HG03175 (cell line): ENCODE measurements around the gene SPATA16.

Experiments used
- ATAC-seq: cut with Tn5 transposase; IDR thresholded peaks from one replicate; pipeline ENCODE4 v1.9.1; 2021; ENCODE audit warnings: mild to moderate bottlenecking, moderate library complexity; ENCODE audit not compliant: unreplicated experiment

SPATA16 gene

DNA sequence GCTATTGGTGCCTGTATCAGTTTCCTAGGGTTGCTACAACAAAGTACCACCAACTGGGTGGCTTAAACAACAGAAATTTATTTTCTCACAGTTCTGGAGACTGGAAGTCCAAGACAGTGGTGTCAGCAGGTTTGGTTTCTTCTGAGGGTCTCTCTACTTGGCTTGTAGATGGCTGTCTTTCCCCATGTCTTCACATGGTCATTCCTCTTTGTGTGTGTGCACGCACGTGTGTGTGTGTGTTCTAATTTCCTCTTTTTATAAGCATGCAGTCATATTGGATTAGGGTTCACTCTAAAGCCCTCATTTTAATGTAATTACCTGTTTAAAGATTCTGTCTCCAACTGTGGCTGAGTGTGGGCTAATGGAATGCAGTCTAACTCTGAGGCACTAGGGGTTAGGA is 182.5 kb downstream of the SPATA16 start:
- no peak for ATAC-seq

DNA sequence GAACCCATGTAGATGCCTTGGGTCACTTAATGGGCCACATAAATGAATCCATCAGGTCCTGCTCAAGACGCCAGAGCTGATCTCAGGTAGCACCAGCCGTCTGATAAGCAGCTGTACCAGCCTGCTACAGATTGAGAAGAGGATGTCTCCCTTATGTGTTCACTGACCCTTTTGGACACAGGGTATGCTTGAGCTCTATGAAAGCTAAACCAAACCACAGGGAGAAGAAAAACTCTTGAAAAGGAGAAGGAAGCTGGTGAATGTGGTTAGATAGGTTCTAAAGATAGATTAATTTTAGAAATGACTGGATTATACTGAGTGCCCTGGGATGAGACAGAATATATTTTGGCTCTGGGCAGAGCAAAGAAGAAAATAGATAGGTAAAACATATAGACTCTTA is 187.5 kb downstream of the SPATA16 start:
- no peak for ATAC-seq

DNA sequence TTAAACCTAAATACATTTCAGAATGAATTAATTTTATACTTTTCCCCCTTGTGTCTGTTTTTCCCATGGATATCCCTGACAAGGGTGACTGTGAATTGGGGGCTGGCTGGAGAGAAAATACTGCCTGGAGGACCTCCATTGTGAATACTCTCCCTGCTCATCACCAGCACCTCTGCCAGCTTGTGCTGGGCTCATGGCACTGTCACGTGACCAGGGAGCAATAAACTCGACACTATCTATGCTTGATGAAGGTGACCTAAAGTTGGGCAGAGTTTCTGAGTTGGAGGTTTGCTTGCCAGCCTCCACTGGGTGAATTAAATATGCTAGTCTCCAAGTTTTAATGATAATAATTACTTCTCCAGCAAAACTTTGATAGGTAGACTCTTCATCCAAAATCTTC is 189.5 kb downstream of the SPATA16 start:
- no peak for ATAC-seq

DNA sequence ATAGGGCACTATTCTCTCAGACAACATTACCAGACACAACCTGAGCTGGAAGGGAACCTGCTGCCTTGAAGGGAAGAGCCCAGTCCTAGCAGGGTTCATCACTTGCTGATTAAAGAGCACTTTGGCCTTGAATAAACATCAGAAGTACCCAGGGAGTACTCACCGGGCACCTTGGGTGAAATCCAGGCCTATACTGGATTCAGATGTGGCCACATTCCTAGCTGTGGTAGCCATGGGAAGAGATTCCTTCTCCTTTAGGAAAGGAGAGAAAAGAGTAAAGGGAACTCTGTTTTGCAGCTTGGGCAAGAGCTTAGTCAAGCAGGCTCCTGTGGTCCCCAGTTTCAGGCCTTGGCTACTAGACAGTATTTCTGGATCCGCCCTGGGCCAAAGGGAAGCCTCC is 195.0 kb downstream of the SPATA16 start:
- no peak for ATAC-seq

DNA sequence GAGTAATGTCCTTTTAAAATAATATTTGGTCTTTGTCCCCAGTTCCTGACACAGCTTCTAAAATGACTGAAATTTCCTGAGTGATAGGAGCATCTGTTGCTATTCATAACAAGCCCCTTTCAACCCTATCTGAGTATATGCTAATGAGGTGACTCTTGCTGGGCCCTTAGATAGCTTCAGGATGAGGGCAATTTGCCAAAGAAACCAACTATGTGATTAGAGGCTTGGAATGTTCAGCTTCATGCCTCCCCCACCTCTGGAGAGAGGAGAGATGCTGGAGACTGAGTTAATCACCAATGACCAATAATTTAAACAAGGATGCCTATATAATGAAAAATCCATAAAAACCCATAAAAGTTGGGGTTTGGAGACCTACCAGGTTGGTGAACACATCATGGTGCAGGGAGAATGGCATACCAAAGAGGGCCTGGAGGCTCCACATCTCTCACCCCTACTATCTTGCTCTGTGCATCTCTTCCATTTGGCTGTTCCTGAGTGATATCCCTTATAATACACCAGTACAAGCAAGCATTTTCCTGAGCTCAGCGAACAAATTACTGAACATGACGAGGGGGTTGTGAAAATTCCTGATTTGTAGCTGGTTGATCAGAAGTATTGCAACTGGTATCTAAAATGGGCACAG is 201.3 kb downstream of the SPATA16 start:
- ATAC-seq, result no peak

DNA sequence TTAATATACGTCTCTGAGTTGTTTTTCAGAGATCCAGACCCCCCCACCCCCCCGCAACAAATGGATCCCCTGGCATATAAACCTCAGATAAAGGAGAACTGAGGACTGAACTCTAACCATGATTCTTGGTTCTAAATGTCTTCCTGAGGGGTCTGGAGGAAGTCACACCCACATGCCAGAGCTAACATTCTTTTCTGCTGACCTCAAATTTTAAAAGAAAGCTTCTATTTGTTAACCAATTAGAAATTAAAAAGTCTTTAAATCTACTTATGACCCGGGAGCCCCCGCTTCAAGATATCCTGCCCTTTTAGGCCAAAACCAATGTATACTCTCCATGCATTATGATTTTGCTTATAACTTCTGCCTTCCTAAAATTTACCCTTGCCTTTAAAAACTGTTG is 202.2 kb downstream of the SPATA16 start:
- ATAC-seq, result no peak

DNA sequence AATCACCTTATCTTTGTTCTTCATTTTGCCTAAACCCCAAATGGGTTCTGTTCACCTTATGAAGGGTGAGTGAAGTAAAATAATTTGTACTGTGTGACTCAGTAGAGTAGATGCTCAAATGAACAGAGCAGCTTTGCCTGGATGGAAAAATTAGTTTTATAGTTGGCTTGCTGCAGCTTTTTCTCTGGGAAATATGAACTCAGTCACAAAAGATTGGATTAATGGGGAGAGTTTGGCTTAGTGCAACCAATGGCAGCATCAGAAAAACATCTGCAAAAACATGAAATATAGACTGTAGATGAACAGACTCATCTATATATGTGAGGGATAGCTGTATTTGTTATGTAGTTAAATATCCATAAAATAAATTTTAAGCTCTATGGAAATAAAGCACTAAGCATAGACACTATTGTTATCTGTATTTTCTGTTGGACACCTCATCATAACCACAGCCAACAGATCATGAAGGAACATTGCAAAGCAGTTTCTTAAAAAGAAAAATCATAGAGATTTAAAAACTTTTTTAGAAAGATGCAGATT is 209.2 kb downstream of the SPATA16 start:
- no peak for ATAC-seq

DNA sequence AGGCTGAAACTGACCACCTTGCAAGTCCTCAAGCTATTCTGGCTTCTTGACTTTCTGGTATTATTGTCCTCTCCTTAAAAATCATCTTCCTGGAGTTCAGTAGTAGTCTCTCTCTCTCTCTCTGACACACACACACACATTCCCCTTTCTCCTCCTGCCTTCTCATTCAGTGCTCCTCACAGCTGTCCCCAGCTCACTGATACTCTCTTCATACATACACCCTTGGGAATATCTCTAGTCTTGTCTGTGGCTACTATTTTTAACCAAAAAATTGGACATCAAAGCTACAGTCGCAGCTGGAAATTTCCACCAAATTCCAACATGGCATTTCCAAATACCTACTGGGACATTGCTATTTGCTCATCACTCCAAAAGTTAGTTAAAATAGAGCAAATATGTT is 211.6 kb downstream of the SPATA16 start:
- no peak for ATAC-seq

DNA sequence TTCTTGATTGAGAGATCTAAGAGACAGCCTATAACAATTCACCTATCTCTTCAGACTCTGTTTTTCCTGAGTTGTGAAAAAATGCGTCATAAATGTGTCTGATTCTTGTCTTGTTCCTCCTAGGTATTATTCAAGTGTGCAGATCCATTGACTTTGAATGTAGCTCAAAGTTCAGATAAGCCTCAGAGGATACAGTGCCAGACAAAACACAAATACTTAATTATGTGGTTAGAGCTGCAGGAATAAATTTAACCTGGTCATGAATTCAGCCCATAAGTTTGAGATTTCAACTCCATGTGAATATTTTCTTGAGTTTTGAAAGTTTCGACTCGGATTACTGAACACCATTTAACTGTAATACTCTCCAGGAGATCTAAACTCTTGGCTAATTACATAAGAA is 216.5 kb downstream of the SPATA16 start:
- ATAC-seq, result no peak

DNA sequence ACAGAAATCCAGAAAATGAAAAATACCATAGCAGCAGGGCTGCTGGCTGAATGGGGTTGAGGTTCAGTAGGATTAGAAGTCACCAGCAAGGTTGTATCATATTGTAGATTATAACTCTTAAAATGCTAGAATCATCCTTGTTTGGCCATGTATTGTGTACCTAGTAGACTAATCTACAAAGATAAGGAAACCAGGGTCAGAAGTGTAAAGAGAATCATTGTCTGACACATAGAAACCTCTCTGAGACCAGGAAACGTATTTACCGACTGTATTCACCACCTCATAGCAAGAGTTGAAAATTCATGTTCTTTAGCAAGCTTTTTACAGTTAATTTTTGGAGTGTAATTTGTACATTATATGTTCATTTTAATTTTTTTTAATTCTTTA is 221.7 kb downstream of the SPATA16 start:
- no peak for ATAC-seq

DNA sequence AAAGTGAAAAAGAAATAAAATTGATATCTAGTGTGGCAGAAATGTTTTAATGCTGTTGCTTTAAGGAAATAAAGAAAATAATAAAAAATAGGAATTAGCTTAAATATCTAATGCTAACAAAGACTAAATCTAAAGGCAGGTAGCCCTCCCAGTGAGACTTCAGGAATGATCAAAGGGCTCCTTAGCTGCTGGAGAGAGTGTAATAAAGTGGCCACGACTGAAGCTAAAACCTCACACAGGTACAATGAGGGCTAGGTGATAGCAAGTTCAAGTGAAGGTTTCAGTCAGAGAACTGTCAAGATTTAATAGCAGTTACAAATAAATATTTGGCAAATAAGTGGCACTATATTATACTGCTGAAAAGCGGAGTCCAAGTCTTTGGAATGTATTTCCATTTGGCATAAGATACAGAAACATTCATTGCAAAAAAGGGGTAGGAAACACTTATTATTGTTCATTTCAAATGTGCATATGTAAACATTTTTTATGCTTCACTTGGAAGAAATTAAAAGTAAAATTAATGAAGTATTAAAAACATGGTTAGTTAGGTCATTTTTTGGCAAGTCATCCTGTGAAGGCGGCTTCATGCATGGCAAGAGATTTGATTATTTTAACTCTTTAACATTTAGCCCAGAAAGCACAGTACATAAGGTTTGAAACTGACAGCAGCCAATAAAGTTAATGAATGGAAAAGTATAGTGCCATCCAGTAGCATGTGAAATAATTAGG is 222.3 kb downstream of the SPATA16 start:
- no peak for ATAC-seq

DNA sequence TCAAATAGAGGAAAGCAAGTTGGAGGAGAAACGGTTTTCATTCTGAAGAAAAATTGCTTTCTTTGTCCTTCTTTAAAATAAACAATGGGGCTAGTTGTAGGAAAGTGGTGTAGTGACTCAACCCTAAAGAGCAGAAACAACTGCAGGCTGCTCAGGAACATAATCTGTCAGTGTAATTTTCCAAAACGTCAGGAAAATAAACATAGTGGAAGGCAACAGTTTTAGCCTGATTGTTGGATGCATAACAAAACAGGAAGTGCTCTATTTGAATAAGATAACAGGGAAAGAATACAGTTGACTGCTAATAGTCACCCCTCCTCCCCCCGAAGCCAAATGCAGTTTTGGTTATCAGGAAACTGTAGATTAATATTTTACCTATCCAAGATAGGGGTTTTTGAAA is 222.9 kb downstream of the SPATA16 start:
- no peak for ATAC-seq

DNA sequence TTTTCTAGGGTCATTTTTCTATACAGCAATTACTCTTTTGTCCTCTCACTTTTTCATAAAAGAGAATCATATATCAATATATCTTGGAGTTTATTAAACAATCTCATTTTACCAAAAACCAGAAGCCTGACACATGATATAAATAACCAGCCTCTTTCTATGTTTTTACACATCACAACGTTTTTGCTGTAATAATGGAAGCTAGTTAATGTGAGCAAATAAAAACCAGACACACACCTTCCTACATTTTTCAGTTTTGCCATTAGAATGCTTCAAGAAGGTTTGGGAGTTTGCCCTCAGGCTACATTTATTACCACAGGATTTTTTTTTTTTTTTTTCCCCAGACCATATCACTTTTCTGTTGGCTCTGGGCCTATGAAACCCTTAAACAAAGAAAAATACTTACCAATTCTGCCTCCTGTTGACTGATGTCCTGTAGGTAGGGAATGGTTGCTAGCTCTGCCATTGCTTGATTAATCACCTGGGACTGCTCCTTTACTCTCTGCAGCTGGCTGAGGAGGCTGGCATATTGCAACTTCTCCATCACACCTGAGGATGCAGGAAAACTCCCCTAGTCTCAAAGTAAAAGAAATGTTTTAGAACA is 225.0 kb downstream of the SPATA16 start:
- no peak for ATAC-seq

DNA sequence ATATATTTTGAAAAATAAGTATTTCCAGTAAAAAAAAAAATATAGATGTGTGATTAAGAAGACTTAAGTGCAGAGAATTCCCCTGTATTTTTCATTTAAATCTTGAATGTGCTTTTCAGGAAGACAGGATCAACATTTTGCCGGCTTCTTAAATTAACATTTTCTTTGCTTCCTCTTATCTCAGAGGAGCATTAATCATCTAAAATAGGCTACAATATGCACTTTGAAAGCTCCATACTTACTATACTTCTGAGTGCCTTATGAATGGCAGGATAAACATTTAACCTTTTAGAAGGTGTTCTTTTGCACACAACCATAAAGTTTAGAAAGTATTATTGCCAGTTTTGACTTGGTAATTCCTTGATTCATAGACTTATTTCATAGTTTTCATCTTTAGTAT is 226.2 kb downstream of the SPATA16 start:
- ATAC-seq, result no peak

DNA sequence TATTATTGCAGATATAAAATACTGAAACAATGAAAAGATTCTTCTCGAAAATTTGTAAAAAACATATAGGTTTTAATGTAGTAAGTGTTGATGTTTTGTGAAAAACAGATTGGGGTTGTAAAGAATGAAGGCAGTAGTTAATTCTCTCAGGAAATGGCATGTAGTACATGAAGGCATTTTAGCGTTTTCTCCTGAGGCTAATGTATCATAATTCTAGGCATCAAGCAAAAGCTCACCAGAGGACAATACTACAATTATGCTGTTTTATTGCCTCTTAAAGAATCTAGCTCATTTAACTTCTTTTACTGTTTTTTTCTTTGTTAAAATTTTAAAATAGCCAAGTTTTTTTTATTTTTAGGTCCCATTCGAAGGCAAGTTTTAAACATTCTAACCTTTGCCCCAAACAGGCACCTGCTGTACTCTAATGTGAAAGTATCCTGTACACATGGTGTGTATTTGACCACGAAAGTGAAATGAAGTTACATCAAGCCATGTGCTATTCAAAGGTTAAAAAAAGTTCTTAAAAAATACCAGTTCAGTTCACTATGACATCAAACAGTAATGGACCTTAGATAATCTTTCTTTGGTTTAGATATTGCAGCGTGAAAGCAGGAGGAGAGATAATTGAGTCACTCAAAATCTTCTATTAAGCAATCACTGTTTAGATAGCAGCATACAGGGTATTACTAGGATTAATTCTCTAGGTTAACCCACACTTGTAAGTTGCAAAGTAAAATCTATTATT is 227.0 kb downstream of the SPATA16 start:
- ATAC-seq, result no peak

DNA sequence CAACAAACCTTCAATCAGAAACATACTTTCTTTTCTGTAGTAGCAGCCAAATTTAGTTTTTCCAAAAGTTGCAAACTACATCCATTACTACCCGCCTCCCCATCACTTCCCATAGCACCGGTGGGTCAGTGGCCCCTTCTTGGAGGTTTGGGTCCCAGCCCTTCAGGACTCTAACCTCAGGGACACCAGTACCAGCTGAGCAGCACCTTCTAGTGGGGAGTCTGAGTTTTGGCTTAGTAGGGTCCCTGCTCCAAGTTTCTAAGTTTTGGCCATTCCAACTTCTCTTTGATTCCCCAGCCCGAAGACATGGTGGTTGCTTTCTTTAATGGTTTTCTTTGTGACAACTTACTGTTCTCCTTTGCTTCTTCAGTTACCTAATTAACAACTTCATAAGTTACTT is 229.9 kb downstream of the SPATA16 start:
- no peak for ATAC-seq

DNA sequence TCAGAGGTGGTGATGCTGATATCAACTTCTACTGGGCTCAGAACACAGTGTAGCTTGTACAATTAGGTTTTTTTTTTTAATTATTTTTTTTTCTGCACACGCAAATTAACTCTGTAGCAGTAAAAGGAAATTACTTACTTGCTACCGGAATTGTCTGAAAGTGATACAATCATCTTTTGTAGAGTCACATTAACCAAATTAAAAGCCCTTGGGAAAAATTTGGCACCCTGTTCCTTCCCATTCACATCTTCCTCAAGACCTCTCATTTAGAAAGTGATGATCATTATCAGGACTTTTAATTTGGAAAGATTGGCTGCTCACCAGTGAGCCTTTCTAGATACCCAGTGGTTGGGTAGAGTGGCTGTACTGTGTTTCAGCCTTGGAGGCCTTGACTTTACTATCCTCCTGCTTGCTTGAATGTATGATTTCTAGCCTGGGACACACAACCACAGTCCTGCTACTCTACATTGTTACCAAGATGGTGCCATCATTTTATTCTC is 232.2 kb downstream of the SPATA16 start:
- ATAC-seq, result no peak

DNA sequence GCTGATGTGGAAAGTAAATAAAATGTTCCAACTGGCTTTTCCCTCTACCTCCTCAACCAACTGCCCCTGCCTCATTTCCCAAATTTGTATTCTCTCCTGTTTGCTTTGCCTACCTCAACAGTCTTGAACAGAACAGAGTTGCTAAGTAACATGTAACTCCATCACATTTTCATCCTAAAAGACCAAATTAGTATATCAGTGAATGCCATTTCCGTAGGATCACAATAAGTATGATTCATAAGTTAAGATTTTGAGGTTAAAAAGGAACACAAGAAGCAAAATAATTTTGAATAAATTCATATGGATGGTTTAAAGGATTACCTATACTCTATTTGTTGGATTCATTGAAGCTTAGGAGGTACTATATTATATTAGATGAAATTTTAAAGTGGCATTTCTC is 235.6 kb downstream of the SPATA16 start:
- ATAC-seq, result no peak

DNA sequence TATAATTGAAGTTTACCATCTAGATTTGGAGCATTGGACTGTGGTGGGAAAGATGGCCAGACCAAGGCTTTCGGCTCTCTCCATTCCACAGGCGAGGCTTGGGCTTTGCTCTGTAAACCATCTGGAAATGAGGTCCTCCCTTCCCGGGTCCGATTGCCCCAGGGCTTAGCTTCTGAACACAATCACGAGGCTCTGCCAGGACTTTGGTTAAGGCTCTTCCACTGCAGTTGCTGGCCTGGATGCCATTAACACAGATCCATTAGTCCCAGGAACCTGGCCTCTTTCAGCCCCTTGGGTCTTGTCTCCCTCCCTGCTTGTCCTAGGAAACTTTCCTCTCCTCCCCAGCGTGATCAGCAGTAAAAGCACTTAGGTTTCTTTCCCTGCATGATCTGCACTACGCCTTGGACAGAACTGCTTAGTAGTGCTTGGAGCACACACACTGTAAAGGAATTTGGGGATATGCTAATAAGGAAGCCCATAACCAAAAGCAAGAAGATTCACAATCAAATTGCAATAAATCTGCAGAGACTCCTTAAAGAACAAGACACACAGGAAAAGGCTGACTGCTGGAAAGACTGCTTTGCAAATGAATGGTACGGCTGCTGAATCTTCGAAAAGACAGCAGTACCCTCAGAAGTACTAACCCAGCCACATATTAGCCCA is 236.2 kb downstream of the SPATA16 start:
- ATAC-seq, result no peak

DNA sequence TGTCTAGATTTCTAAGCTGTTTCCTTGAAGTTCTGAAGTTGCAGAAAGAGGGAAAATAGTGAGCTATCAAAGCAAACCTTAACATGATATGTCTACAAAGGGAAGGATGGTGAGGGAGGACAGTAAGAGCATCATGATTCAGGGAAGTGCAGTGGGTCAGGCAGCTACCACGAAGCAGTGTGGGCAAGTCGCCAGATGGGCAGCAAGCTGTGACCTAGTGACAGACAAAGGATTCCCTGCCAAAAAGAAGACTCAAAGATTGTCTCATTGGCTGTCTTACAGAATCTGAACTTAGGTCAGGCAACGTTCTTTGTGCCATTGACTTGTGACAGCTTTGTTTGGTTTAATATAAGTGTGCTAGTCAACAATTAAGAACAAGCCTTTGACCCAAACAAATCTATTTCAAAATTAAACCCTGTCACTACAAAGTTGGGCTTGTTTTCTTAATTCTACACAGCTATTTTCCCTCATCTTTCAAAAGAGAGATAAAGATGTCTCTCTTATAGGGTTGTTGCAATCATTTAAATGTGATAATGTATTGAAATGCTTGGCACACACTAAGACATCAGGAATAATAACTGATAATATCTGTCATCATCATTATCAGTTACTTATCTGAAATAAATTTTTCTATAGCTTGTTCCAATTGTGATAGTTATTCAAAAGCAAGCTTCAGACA is 237.3 kb downstream of the SPATA16 start:
- ATAC-seq, result no peak
